MCF 10A (cell line): ENCODE data around the gene FFAR2. TPM values are rescaled to one million over a fixed set of nuclear protein-coding genes. Genes with fewer than 3 reads are reported as not detected.
"Not testable (repeated sequence)": the region's sequence is repeated elsewhere in the genome, so short reads cannot be mapped to it uniquely, and the experiment has no call there.

Experiments
- BruUV-seq: library from RNA; stranded (reverse); fragments of 400-500 nt; replicated peaks from 2 replicates; lab custom pipeline; 2021; lab: Mats Ljungman, UMichigan
- CTCF ChIA-PET: fragments of 300-600 bp; sonication (Branson Sonifier 250); formaldehyde crosslinking; extraction: SDS; loops from one replicate; lab custom pipeline; 2021; ENCODE audit warnings: antibody characterized with exemption, inconsistent platforms; lab: Yijun Ruan, JAX
- POLR2A ChIA-PET: fragments of 300-600, 350-650 bp; sonication (Branson Sonifier 250); formaldehyde crosslinking; extraction: SDS; loops from one replicate; lab custom pipeline; 2020; ENCODE audit warnings: antibody characterized with exemption, inconsistent platforms; lab: Yijun Ruan, JAX
- DNase-seq: peaks from one replicate; pipeline ENCODE4 v3.0.0-alpha.2; 2018; ENCODE audit not compliant: unreplicated experiment
- H3K27ac Mint-ChIP-seq: one replicate; pipeline ENCODE4 v1.8.0; 2022; ENCODE audit warnings: mild to moderate bottlenecking, low read depth, mixed read lengths; ENCODE audit not compliant: unreplicated experiment
- H3K27me3 Mint-ChIP-seq: one replicate; pipeline ENCODE4 v1.8.0; 2022; ENCODE audit warnings: mixed read lengths; ENCODE audit not compliant: insufficient read depth, unreplicated experiment
- H3K36me3 Mint-ChIP-seq: one replicate; pipeline ENCODE4 v1.8.0; 2022; ENCODE audit warnings: mild to moderate bottlenecking, moderate library complexity, mixed read lengths; ENCODE audit not compliant: insufficient read depth, unreplicated experiment
- H3K4me1 Mint-ChIP-seq: one replicate; pipeline ENCODE4 v1.8.0; 2022; ENCODE audit warnings: mixed read lengths; ENCODE audit not compliant: insufficient read depth, unreplicated experiment
- H3K4me3 Mint-ChIP-seq: one replicate; pipeline ENCODE4 v1.8.0; 2022; ENCODE audit warnings: mild to moderate bottlenecking, moderate library complexity, mixed read lengths; ENCODE audit not compliant: unreplicated experiment
- H3K9me3 Mint-ChIP-seq: one replicate; pipeline ENCODE4 v1.8.0; 2022; ENCODE audit warnings: mixed read lengths; ENCODE audit not compliant: unreplicated experiment
- intact Hi-C: fragments of 100-400 bp; cut with micrococcal nuclease; formaldehyde crosslinking; loops from 2 replicates; pipeline ENCODE4 v1.14.1; 2022
- total RNA-seq: library from RNA; stranded (reverse); gene quantifications from 2 replicates; pipeline ENCODE4 v1.2.3, GENCODE V29; 2022
- TF ChIP-seq, protein P1 (sequence below): fragments of 200-600 bp; IDR thresholded peaks from one replicate; pipeline ENCODE4 v1.8.0; 2022; ENCODE audit warnings: antibody characterized with exemption, mild to moderate bottlenecking; ENCODE audit not compliant: unreplicated experiment

Gene FFAR2
- total RNA-seq, 1 experiment from 2014 or later = not detected

DNA sequence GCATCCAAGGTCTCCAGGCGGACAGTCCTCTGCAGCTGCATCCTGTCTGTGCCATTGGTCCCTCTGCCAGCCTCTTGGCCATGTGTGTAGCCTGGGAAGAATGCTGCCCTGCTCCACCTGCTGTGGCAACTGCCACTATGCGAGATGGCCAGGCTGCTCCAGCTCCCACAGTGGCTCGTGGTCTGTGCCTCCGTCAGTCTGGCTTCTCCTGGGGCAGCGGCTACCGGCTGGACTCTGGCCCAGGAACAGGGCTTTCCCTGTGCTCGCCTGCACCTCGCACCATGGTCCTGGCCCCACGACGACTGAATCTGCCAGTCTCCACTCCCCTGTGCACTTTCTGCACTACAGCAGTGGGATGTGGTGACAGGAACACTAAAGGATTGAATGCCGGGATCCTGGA lies 26.7 kb upstream of the FFAR2 start:
- ChIA-PET CTCF (interaction anchor here (0.6 to 1.4 kb wide), 2 partner anchors 68 to 743 kb away, joined by 3 to 5 read pairs; no protein-coding TSS in a partner anchor), POLR2A (no interaction called here)
- H3K9me3 Mint-ChIP-seq = no peaks in the 10 kb centered on the region
- no peak for DNase-seq
- H3K4me1 Mint-ChIP-seq = no peaks in the 10 kb centered on the region
- H3K27ac Mint-ChIP-seq = no peak overlapping the region
- TF ChIP-seq, protein P1, sequence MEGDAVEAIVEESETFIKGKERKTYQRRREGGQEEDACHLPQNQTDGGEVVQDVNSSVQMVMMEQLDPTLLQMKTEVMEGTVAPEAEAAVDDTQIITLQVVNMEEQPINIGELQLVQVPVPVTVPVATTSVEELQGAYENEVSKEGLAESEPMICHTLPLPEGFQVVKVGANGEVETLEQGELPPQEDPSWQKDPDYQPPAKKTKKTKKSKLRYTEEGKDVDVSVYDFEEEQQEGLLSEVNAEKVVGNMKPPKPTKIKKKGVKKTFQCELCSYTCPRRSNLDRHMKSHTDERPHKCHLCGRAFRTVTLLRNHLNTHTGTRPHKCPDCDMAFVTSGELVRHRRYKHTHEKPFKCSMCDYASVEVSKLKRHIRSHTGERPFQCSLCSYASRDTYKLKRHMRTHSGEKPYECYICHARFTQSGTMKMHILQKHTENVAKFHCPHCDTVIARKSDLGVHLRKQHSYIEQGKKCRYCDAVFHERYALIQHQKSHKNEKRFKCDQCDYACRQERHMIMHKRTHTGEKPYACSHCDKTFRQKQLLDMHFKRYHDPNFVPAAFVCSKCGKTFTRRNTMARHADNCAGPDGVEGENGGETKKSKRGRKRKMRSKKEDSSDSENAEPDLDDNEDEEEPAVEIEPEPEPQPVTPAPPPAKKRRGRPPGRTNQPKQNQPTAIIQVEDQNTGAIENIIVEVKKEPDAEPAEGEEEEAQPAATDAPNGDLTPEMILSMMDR = no peak
- intact Hi-C loops = no loop called here
- no peaks in the 10 kb centered on the region for H3K36me3 Mint-ChIP-seq
- no TSS peak for BruUV-seq
- no peak overlapping the region for H3K4me3 Mint-ChIP-seq
- peaks cover 38% of the 10 kb centered on the region for H3K27me3 Mint-ChIP-seq

DNA sequence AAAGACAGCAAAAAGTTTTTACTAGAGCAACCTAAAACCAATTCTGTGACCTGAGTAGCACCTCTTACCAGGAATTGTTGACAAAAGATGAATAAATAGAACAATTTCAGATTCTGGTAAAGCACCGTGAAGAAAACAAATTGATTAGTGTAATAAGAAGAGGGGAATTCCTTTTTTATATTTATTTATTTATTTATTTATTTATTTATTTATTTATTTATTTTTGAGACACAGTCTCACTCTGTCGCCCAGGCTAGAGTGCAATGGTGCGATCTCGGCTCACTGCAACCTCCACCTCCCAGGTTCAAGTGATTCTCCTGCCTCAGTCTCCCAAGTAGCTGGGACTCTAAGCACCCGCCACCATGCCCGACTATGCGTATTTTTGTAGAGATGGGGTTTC lies 24.7 kb upstream of the FFAR2 start:
- H3K27ac Mint-ChIP-seq, DNase-seq, H3K4me3 Mint-ChIP-seq, H3K9me3 Mint-ChIP-seq, BruUV-seq, H3K4me1 Mint-ChIP-seq, POLR2A ChIA-PET, H3K36me3 Mint-ChIP-seq, intact Hi-C loops: not testable (repeated sequence)
- peaks cover 17% of the 10 kb centered on the region for H3K27me3 Mint-ChIP-seq
- CTCF ChIA-PET = interaction anchor here (0.7 kb wide), 1 partner anchor 190 kb away, joined by 3 read pairs; no protein-coding TSS in a partner anchor

DNA sequence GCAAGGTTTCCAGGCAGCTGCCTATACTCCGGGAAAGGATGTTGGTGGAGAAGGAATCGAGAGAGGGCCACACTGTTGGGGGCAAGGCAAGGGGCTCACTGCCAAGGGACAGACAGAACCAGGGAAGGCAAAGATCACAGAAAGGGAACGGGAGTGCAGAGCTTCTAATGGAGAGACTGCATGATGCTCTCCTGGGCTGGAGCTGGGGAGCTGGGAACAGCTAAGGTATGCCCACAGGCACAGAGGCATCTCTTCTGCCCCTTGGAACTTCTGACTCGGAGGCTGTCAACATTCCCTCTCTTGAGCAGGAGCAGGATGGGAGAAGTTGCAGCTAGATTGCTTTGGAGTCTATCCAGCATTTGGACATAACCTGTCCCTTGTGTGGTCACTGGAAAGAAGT lies 22.4 kb upstream of the FFAR2 start:
- no peaks in the 10 kb centered on the region for H3K4me1 Mint-ChIP-seq
- DNase-seq = no peak
- H3K27me3 Mint-ChIP-seq = peaks cover 33% of the 10 kb centered on the region
- TF ChIP-seq, protein P1 = no peak
- intact Hi-C loops = no loop called here
- H3K27ac Mint-ChIP-seq = no peak overlapping the region
- H3K36me3 Mint-ChIP-seq = no peaks in the 10 kb centered on the region
- POLR2A ChIA-PET = no interaction called here
- H3K9me3 Mint-ChIP-seq = no peaks in the 10 kb centered on the region
- CTCF ChIA-PET = interaction anchor here (1.6 kb wide), 1 partner anchor 73 kb away, joined by 5 read pairs; no protein-coding TSS in a partner anchor
- H3K4me3 Mint-ChIP-seq = no peak overlapping the region
- BruUV-seq = no TSS peak

DNA sequence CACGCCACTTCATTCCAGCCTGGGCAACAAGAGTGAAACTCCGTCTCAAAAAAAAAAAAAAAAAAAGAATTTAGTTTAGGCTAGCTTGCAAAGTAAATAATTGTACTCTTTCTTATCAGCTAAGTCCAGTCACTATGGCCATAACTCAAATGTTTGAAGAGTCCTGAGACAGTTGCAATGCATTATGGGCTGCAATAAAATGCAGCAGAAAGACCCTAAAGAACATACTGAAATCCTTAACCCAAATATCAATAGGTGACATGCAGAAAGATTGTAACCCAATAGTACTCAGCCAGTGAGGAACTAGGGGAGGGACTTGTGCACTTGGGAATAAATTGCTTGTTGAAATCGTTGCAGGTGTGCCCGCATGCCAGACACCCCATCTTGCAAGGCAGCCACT lies 20.9 kb upstream of the FFAR2 start:
- no peak for DNase-seq
- Mint-ChIP-seq H3K4me3 (no peak overlapping the region), H3K27me3 (peaks cover 41% of the 10 kb centered on the region), H3K4me1 (no peaks in the 10 kb centered on the region), H3K9me3 (no peaks in the 10 kb centered on the region), H3K36me3 (no peaks in the 10 kb centered on the region), H3K27ac (no peak overlapping the region)
- intact Hi-C loops = no loop called here
- no TSS peak for BruUV-seq
- ChIA-PET CTCF (interaction anchor here (0.6 kb wide), 1 partner anchor 15 kb away, joined by 3 read pairs; no protein-coding TSS in a partner anchor), POLR2A (interaction anchor here (0.5 to 0.6 kb wide), 2 partner anchors 41 to 106 kb away, joined by 3 read pairs; no protein-coding TSS in a partner anchor)
- TF ChIP-seq, protein P1 = no peak
